Testis (tissue), 2 donors: ENCODE measurements around the gene CELSR2.

Experiments
- POLR2A ChIP-seq: fragments of 450-650 bp; IDR thresholded peaks from one replicate; pipeline ENCODE4 v1.6.1; 2017; ENCODE audit warnings: antibody characterized with exemption, mild to moderate bottlenecking, moderate library complexity
- TF ChIP-seq, protein P1 (sequence below), 3 experiments: fragments of 450-650 bp in 2 of 3; fragments of 200-600 bp in 1 of 3; sonication (generic) in 1 of 3; IDR thresholded peaks; one replicate each; pipeline ENCODE4 v1.5.1; 2016 to 2019; ENCODE audit warnings: antibody characterized with exemption in 3 of 3, mild to moderate bottlenecking in 2 of 3, moderate library complexity in 1 of 3

DNA sequence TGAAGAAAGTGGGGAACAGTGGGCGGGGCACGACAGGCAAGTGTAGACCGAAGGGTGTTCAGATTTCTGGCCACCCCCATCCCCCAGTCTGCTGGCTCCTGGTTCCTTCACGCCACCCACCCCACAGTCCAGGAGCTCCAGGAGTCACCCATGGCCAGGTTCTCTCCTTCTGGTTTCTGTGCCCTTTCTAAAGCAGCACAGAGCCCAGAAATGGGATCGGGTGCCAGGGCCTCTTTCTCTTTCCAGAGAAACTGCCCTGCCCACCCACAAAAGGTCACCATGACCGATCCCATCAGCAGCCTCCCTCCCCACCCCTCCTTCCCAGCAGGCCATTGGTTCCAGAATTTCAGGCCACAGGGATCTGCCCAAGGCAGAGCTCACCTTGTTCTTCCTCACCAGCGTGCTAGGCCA lies 3.2 kb upstream of the CELSR2 start:
- TF ChIP-seq POLR2A: no peak
- TF ChIP-seq, protein P1, sequence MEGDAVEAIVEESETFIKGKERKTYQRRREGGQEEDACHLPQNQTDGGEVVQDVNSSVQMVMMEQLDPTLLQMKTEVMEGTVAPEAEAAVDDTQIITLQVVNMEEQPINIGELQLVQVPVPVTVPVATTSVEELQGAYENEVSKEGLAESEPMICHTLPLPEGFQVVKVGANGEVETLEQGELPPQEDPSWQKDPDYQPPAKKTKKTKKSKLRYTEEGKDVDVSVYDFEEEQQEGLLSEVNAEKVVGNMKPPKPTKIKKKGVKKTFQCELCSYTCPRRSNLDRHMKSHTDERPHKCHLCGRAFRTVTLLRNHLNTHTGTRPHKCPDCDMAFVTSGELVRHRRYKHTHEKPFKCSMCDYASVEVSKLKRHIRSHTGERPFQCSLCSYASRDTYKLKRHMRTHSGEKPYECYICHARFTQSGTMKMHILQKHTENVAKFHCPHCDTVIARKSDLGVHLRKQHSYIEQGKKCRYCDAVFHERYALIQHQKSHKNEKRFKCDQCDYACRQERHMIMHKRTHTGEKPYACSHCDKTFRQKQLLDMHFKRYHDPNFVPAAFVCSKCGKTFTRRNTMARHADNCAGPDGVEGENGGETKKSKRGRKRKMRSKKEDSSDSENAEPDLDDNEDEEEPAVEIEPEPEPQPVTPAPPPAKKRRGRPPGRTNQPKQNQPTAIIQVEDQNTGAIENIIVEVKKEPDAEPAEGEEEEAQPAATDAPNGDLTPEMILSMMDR (IDR thresholded peaks at IDR 0.05): no peak
